AG09319 (cell line): ENCODE results near the gene NEURL1B.

Experiments
- DNase-seq: peaks from one replicate; pipeline ENCODE4 v3.0.0-alpha.2; 2010; ENCODE audit warnings: low read depth; ENCODE audit errors: extremely low read depth
- TF ChIP-seq, protein P1 (sequence below): IDR thresholded peaks from 2 replicates; pipeline ENCODE4 v1.5.1; 2011; ENCODE audit warnings: low read depth, mild to moderate bottlenecking, inconsistent platforms, low read length, moderate library complexity

Gene NEURL1B

DNA sequence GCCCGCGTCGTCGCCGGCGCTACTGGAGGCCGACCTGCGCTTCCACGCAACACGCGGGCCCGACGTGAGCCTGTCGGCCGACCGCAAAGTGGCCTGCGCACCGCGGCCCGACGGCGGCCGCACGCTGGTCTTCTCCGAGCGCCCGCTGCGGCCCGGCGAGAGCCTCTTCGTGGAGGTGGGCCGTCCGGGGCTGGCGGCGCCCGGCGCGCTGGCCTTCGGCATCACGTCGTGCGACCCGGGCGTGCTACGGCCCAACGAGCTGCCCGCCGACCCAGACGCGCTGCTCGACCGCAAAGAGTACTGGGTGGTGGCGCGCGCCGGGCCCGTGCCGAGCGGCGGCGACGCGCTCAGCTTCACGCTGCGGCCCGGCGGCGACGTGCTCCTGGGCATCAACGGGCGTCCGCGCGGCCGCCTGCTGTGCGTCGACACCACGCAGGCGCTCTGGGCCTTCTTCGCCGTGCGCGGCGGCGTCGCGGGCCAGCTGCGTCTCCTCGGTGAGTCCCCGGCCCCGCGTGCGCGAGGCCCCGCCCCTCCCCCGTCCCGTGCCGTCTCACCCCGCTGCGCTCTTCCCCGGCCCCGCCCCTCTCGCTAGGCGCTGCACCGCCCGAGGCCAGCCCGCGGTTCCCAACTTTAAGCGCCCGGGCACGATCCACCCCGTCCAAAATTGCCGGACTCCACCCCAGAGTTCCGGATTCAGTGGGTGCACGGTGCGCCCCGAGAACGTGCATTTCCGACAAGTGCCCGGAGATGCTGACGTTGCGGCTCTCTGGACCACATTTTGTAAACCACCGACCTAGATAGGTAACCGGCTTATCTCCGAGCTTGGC, 42.8 kb downstream of the NEURL1B start:
- no peak for DNase-seq
- TF ChIP-seq, protein P1, sequence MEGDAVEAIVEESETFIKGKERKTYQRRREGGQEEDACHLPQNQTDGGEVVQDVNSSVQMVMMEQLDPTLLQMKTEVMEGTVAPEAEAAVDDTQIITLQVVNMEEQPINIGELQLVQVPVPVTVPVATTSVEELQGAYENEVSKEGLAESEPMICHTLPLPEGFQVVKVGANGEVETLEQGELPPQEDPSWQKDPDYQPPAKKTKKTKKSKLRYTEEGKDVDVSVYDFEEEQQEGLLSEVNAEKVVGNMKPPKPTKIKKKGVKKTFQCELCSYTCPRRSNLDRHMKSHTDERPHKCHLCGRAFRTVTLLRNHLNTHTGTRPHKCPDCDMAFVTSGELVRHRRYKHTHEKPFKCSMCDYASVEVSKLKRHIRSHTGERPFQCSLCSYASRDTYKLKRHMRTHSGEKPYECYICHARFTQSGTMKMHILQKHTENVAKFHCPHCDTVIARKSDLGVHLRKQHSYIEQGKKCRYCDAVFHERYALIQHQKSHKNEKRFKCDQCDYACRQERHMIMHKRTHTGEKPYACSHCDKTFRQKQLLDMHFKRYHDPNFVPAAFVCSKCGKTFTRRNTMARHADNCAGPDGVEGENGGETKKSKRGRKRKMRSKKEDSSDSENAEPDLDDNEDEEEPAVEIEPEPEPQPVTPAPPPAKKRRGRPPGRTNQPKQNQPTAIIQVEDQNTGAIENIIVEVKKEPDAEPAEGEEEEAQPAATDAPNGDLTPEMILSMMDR, result no peak

DNA sequence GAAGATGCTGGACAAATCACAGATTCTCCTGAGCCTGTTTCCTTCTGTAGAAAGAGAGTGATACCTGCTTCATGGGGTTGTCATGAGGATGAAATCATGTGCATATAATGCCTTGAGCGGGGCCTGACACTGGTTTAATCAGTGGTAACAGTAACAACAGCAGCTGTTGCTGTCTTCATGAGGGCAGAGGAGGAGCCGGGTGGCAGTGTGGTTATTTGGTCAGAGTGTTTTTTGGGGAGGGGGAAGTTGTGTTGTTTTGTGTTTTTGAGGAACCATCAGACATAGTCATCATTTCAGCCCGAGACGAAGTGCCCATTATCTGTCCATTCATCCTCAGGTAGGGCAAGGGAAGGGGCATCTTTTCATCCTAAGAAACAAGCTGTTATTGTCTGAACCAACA, 44.0 kb downstream of the NEURL1B start:
- no peak for DNase-seq
- TF ChIP-seq, protein P1, result no peak

DNA sequence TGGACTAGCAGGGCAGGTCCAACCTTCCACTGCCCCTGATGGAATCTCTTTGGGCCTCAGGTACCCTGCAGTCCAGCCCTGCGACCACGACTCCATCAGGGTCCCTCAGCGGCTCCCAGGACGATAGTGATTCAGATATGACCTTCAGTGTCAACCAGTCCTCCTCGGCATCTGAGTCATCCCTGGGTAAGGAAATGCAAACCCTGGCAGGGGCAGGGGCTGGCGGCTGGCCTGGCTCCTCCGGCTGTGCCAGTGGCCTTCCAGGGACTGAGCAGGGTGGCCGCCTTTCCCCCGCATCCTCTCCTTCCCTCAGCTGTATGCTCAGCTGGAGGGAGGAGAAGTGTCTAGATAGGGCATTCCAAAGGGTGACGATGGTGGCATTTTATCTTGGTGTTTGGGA, 45.0 kb downstream of the NEURL1B start:
- no peak for DNase-seq
- TF ChIP-seq, protein P1, result no peak

DNA sequence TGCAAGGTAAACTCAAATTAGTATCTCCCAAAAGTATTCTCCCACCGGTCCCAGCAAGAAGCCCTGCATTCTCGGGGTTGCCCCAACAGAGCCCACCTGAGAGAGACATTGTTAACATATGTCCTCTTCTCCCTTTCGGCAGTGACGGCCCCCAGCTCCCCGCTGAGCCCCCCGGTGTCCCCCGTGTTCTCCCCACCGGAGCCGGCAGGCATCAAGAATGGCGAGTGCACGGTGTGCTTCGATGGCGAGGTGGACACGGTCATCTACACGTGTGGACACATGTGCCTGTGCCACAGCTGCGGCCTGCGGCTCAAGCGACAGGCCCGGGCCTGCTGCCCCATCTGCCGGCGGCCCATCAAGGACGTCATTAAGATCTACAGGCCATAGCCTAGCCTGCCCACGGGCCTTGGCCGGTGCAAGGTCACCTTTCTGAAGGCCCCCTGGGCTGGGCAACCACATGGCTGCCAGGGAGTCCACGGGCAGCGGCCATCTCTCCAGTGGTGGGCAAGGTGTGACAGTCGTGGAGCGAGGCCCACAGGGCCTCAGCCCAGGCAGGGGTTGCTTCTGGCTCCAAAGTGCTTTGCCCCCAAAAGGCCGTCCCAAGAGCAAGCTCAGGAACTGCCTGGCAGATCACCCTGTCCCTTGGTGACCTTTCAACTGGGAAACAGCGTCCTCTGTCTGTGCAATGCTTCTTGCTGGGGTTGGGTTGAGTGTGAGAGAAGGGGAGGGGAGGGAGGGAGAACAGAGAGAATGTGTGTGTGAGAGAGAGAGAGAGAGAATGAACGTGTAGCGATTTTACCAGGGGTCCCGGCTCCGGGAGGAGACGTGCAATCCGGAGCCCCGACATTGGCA, 45.7 kb downstream of the NEURL1B start:
- no peak for DNase-seq

DNA sequence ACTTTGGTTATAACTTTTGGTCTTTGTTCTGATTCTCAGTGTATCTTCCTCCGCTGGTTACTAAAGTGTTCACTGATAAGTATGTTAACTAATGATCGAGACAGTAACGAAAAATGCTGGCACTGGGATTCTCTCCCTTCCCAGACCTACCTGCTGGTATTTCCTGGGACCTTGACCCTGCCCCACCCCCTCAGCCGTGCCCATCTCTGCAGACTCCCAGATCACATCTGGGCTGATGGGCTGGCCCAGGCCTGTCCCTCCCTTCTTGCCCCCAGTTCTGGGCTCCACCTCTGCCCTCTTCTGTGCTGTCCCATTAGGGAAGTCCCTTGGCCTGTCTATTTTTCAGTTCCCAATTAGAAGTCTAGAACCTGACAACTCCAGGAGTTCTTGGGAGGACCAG, 46.9 kb downstream of the NEURL1B start:
- TF ChIP-seq, protein P1, result no peak

More for the DNA sequence above, 45.7 kb downstream of the NEURL1B start:
- TF ChIP-seq, protein P1, result no peak

DNA sequence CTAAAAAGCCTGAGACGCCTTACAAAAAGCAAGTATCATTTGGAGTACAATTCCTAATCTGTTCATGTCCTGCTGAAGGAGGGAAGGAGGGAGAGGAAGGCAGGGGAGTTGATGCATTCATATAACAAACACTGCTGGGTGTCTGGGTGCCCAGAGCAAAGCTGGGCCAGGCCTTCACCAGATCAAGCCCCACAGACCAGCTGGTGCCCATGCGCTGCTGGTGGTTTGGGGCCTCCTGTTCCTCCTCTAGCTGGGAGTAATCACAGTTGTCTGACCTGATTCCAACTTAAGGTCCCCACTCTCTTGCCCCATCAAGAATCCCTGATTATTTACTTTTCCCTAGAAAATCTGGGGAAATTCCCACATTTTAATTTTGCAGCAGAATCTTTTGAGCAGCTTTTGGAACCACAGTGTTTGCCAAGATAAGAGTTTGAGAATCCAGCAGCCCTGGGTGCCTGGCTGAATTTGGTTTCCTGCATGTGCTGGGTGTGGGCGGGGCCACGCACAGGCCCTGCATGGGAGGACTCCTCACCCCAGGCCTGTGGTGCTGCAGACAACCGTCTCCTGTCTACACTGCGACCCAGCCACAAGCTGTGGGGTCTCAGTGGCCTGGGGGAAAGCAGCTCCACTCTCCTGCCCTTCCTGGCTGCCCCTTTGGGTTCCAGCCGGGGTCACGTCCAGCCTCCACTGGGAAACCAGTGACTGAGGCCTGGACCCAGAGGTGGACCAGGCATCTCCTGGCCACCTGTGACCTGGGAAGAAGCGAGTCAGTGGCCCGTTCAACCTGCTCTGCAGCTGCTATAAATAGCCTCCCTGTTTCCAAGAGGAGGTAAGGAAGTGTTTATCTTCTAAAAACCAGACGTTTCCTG, 47.5 kb downstream of the NEURL1B start:
- TF ChIP-seq, protein P1, result no peak
- DNase-seq, result no peak

More for the DNA sequence above, 46.9 kb downstream of the NEURL1B start:
- no peak for DNase-seq
